Fibroblast of upper back skin (primary cell): ENCODE results near the gene TM2D3.
A peak's percentile ranks its signal among the peaks of the same experiment; 100 is the strongest.
"Not testable (repeated sequence)": the region's sequence is repeated elsewhere in the genome, so short reads cannot be mapped to it uniquely, and the experiment has no call there.

Source experiments
- DNase-seq: peaks from one replicate; pipeline ENCODE4 v3.0.0-alpha.2; 2013

Gene TM2D3

DNA sequence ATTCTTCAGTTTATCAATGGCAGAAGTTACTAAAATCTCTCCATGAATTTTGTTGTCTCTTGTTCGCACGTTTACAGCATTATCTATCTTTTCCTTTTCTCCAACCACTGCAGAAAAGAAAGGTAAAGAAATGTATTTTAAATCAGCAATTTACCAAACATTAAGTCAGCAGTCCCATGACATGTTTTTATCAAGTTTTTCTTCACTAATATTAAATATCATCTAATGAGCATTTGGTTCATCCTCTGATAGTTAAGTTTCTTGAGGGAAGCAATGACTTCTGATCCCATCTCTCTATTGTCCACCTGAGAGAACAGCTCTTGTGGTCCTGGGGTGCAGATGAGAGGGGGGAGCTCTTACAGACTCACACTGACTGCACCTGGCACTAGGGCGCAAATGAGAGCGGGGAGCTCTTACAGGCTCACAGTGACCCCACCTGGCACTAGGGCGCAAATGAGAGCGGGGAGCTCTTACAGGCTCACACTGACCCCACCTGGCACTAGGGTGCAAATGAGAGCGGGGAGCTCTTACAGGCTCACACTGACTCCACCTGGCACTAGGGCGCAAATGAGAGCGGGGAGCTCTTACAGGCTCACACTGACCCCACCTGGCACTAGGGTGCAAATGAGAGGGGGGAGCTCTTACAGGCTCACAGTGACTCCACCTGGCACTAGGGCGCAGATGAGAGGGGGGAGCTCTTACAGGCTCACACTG, 2.6 kb upstream of the TM2D3 start:
- not testable (repeated sequence) for DNase-seq

DNA sequence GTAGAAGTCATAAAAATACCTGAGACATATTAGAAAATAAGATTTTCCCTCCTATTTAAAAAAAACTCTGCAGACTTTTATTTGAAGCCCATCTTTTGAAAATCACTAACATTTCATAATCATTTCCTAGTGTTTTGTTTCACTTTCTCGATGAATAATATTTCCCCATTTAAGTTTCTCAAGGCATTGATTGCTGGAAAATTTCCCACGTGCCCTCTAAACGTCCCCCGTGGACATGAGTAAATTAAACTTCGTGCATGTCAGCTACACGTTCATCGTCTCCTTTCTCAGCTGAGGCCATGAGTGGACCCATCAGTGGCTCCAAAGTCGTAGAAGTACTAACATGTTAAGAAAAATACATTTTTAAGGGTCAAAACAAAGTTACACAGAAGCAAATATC, 2.0 kb upstream of the TM2D3 start:
- DNase-seq = no peak

DNA sequence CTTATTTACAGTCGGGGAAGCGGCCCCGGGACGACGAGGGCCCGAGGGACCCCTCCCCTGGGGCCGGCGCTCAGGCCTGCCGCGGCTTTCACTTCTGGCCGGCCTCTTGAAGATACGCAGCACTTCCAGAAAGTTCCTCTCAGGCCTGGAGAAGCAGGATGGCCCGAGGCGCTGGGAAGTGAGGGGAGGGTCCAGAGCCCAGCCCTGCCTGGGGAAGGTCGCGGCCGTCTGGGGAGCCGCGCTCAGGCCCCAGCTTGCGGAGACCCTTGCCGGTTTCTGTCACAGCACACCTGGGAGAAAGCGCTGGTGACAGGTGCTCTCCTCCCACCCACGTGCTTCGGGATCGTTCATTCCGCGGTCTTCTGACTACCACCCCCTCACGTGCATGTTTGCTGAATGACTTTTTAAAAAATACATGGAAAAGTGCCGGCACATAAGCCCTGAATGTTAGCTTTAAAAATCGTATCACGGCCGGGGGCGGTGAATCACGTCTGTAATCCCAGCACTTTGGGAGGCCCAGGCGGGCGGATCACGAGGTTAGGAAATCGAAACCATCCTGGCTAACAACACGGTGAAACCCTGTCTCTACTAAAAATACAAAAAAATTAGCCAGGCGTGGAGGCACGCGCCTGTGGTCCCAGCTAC, 727 bp upstream of the TM2D3 start:
- DNase-seq = peak; percentile 25

DNA sequence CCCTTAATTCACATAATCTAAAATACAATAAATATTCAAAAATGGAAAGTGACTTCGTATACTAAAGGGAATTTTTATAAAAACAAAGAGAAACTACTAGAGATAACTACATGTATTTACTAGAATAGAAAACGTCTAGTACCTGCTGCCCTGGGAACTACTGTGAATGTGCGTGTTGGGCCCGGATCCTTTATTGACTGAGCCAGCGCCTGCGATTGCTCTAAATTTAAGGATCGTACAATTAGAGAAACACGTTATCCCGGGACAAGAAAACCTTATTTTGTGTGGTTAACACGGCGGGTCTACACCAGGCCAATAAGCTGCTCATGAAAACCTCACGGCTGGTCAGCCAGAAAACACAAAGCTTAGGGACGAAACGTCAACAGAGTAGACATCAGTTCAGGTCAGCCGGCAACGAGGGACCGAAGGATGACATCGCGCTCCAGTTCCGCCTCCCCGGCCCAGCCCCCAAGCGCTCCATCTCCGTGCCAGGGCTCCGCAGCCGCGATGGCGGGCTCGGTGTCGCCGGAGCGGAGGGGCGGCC, 555 bp downstream of the TM2D3 start:
- DNase-seq = no peak

DNA sequence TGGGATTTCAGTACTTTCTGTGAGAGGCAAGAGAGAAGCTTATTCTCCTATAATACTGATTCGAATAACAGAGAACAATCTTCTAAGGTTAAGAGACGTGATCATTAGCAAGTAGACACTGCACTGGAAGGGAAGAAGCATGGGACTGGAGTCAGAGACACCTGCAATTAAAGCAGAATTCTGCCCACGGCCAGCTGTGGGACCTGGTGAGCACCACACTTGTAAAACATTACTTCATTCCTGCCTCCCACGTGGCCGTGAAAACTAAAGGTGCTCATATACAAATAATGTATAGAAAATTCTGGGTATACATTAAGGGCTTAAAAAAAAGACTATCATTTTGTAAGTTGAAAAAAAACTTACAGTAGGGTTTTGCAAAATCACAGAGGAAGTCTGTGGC, 2.0 kb downstream of the TM2D3 start:
- DNase-seq = no peak

DNA sequence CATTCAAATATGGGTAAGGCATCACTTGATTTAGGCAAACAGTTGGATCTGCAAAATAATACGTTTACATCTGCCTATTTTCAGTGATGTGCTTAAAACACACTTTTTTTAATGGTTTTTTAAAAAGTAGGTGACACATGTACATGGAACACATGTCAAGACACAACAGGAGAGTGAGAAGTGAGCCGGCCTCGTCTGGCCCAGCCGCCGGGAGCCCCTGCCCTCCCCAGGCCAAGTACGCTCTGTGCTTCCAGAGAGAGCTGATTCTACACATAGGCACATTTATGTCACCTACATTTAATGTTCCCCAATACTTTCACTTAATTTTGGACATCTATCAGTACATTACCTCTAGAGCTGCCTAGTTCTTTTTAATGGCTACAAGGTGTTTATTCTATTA, 3.8 kb downstream of the TM2D3 start:
- no peak for DNase-seq

DNA sequence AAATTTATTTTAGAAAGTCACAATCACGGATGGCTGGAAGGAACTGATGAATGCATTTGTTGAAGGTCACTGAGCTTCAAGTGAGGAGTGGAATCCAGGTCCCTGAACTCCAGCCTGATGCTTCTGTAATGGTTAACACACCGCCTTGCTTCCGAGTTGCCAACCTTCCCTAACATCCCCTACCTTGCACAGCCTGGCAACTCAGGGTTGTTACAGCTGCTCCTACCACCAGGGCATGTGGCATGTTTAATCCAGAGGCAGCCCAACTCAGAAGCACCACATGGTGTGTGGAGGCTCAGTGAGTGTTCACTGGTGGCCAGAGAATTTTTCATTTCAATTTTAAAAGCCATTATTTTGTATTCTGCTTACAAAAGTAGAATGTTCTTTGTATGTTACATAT, 4.9 kb downstream of the TM2D3 start:
- no peak for DNase-seq

DNA sequence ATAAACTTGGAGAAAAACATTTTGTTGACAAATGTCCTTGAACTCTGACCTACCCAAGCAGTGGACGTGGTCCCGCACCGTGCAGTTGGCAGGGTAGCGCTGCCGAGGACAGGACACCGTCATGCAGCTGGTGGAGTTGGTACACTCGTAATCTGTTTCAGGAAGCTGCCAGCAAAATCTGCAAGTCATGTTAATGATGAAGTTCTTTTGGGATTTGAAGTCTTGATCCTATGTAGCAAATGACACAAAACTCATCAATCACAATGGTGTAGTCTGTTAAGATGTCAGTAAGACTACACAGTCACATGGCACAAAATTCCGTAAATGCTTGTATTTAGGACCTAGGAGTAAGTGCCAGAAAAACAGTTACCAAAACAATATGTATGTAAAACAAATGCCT, 5.5 kb downstream of the TM2D3 start:
- no peak for DNase-seq

DNA sequence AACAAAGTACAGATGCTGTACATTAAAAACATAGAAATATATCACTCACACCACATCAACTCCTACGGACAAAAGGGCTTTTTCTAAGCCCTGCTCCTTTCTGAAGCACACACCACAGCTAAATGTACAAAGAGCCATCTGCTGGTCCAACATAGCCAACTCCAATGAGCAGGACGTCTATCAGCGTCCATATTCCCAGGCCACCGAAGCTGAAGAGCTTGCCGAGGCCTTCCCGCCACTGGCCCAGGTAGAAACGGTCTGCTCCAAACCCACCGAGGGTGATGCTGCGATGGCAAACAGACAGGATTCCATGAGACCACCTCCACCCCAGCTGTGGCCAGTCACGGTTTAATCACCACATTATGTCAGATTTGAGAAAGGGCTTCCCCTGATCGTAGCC, 9.8 kb downstream of the TM2D3 start:
- DNase-seq = no peak

DNA sequence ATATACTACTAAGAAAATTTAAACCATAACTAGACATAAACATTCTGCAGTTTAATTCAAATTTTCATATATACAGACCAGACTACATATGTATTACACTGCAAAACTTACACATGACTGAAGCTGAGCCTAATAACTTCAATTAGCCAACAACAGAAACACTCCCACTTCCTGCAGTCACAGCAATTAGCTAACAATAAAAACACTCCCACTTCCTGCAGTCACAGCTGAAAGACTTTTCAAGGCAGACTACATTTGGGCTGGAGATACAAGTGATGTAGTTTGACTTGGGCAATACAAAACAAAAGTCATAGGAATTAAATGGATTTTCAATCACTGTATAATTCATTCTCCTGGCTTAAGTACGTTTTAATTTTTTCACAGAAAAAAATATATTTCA, 10.3 kb downstream of the TM2D3 start:
- no peak for DNase-seq

DNA sequence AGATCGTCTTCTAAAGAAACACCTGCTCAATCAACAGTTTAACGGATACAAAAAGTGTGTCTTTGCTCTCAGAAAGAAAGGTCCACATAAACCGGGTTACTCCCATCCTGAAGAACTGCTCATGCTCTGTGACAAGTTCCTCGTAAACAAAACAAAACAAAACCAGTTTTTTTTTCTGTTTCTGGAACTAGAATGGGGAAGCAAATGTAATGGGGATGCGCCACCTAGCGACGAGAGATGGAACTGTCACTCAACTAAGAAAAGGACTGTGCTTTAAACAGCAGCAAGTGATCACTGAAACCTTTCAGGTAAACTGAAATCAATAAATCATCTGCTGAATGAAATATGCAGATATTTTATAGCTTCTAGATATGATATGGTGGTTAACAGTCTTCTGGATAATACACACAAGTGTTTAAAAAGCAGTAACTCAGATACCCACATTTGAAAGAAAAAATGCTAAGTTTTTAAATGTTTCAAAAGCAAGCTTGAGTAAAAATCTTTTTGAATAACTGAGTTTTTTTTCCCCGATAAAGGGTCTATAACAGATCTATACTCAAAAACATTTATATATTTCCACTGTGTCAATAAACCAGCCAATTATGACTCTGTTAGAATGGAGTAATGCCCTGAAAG, 10.9 kb downstream of the TM2D3 start:
- peak; percentile 52 for DNase-seq

DNA sequence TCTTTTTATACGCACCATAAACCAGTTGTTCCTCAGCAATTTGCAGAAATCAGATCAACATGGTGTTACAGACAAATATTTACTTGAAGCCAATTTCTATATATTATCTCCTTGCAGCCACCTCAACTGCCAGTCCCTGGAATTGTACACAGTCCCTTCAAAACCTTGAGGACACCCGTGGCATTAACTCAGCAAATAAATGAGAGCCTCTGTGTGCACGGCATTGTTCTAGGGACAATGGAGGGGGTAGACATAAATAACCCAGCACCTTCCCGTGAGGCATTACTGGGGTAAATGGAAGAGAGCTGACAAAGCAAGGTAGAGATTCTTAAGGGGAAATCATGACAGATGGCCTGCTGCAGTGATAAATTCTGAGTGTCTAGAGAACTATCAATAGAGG, 12.5 kb downstream of the TM2D3 start:
- no peak for DNase-seq

DNA sequence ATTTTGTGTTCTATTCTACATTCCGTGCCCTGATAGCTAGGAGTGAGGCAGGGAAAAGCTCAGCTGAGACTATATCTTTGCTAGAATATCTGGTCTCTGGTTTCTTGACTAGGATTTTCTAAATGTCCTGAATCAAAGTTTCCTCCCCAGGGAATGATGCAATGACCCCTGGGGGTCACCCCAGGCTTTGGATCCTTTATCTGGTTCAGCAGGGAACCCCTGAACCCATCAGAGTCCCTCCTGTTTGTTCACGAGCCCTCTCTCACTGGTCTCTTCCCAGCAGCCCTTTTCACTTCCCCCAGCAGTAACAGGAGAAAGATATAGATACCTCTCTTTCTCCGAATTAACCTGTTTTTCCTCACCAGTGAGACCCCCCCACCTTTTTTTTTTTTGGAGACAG, 14.3 kb downstream of the TM2D3 start:
- DNase-seq = no peak

DNA sequence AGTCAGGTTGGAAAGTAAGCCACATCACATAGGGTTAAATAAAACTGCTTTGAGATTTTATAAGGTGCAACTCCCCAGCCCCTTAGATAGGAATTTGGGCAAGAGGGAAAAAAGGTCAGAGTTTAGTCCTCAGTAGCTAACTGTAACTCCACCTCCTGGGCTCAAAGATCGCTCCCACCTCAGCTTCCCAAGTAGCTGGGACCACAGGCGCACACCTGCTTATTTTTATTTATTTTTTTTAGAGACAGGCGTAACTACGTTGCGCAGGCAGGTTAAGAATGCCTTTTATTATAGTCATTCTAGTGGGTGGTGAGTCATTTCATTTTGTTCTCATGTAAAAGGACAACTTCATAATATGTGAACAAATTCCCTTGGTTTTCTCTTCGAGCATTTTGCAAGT, 14.7 kb downstream of the TM2D3 start:
- DNase-seq = no peak

DNA sequence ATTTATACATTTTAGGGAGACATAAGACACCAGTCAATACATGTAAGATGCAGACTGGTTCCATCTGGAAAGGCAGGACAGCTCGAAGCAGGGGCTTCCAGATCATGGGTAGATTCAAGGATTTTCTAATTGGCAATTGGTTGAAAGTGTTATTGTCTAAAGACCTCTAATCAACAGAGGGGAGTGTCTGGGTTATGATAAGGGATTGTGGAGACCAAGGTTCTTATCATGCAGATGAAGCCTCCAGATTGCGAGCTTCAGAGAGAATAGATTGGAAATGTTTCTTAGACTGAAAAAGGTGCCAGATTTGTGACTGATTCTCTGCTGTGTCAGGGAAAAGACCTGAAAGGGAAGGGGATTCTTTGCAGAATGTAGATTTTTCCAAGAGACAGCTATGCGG, 15.1 kb downstream of the TM2D3 start:
- no peak for DNase-seq

DNA sequence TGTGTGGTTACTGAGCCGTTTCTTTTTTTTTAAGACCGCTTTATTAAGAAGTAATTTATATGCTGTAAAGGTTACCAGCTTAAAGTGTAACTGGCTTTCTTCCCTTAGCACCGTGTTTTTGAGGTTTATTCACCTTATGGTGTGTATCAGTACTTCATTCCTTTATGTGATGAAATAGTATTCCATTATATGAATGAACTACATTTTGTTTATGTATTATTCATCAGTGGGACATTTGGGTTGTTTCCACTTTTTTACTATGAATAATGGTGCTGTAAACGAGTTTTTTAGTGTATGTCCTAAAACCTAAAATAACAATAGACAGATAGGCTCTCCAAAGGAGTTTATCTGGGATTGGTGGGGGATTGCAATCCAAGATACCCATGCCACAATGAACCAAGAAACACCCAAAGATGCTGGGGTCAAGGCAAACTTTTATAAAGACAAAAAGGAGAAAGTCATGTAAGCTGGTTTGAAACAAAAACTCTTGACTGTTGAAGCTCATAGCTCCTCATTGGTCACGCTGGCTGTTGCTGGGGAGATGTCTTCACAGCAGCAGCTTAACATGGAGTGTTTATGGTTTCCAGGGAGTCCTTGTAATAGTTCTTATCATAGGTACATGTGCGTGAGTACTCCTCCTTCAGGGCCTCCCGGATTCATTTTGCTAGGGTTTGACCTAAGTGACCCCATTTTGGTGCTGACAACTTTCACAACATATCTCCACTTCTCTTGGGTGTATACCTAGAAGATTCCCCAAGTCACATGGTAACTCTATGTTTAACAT, 16.0 kb downstream of the TM2D3 start:
- no peak for DNase-seq

DNA sequence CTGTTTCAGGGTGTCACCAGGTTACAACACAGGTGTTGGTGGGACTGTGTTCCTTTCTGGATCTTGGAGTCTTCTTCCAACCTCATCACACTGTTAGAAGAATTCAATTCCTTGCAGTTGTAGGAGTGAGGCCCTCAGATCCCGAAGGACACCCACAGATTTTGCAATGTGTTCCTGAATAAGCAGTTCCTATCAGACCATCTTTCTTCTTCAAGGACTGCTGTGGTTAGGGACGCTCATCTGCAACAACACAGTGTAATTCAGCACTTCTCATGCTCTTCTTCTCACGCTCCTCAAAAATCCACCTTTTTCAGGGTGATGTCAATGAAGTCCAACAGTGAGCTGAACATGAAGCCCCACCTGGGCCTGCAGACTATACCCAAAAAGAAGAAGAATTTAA, 18.8 kb downstream of the TM2D3 start:
- no peak for DNase-seq

DNA sequence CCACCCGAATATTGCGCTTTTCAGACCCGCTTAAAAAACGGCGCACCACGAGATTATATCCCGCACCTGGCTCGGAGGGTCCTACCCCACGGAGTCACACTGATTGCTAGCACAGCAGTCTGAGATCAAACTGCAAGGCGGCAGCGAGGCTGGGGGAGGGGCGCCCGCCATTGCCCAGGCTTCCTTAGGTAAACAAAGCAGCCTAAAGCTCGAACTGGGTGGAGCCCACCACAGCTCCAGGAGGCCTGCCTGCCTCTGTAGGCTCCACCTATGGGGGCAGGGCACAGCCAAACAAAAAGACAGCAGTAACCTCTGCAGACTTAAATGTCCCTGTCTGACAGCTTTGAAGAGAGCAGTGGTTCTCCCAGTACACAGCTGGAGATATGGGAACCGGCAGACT, 25.5 kb downstream of the TM2D3 start:
- DNase-seq = not testable (repeated sequence)

DNA sequence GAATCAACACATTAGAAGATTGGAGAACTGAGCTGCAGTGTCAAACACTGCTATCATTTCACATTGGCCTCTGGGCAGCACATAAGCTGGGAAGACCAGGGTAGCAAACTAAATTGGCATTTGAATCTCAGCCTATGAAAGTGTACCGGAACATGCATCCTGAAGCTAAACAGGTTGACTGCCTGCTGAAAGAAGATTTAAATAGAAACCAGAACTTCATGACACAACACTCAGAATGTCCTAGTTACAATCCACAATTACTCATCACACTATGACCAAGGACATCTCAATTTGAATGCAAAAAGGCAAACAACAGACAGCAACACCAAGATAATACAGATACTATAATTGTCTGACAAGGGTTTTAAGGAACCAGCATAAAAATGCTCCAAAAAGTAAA, 26.2 kb downstream of the TM2D3 start:
- DNase-seq = no peak

DNA sequence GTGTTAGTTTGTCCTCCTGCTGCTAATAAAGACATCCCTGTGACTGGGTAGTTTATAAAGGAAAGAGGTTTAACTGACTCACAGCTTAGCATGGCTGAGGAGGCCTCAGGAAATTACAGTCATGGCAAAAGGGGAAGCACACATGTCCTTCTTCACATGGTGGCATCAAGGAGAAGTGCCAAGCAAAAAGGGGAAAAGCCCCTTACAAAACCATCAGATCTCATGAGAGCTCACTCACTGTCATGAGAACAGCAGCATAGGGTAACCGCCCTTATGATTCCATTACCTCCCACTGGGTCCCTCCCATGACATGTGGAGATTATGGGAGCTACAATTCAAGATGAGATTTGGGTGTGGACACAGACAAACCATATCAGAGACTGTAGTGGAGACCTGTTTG, 27.0 kb downstream of the TM2D3 start:
- DNase-seq = no peak

DNA sequence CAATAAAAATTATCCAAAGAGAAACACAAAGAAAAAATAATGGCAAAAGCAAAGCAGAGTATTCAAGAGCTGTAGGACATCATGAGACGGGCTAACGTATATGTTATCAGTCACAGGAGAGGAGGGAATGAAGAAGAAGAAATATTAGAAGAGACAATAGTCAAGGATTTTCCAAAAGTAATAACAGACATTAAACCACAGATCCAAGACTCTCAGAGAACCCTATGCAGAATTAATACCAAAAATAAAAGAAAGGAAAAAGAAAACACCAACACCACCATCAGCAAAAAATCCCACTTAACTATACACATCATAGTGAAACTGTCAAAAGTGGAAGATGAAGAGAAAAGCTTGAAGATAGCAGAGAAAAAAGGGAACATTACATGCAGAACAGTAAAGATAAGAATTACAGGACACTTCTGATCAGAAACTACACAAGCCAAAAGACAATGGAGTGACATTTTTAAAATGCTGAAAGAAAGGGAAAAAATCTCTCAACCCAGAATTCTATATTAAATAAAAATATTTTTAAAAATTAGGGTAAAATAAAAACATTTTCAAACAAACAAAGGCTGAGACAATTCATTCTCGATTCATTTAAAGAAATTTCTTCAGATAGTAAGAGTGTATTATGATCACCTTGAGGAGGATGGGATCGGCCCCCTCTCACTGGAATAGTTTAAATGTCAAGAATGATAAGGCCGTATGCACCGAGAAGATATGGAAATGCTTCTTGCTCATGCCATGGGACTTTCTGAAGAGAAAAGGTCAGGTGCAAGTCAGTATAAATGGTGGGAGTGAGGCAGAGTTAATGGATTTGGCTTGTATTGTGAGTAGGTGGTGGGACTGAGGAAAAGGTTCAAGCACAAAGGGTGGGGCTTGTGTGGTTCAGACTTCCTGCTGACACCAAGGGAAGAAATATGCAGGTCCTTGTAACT, 28.5 kb downstream of the TM2D3 start:
- no peak for DNase-seq

DNA sequence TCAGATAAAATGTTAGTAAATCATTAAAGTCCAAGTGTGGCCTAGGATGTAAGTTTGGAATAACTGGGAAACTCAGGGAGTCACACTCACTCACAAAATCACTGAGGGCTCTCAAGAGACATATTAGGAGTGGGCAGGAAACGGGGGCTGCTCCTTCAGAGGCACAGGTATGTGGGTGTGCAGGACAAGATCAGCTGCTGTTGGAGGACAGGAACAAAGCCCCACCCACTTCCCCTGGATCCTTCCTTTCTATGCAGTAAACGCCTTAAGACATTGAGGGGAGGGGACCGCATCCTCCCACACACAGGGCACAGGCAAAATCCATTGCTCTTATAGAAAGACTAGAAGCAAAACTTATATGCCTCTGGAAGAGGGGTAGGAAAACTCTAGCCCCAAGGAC, 30.2 kb downstream of the TM2D3 start:
- DNase-seq = no peak
